ENCODE data around the gene RASD1.

RASD1 gene, protein sequence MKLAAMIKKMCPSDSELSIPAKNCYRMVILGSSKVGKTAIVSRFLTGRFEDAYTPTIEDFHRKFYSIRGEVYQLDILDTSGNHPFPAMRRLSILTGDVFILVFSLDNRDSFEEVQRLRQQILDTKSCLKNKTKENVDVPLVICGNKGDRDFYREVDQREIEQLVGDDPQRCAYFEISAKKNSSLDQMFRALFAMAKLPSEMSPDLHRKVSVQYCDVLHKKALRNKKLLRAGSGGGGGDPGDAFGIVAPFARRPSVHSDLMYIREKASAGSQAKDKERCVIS

GRCh38 chr17:17496189-17497064, at the start of gene RASD1:
Gene RASD1, minus strand, starts transcription at chr17:17496395. Its CDS starts 214 bp downstream, at chr17:17496181.
- peak; percentile 84 for DNase-seq

DNA sequence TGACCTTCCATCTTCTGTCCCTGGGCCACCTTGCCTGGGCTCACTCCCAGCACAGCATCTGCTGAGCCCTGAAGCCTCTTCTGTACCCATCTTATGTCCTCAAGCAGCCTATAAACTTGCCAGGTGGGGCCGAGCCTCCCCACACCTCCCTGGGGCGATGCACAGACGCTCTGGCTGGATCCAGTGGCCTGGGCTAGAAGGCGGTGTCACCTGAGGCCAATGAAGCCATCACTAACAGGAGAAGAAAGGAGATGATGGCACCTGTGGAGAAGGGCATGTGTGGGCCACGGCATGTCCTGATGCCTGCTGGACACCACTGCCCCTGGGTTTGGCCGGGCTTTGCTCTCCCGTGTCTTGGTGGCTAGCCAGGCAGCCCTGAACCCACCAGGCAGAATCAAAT, 49.8 kb upstream of the RASD1 start:
- DNase-seq: no peak

DNA sequence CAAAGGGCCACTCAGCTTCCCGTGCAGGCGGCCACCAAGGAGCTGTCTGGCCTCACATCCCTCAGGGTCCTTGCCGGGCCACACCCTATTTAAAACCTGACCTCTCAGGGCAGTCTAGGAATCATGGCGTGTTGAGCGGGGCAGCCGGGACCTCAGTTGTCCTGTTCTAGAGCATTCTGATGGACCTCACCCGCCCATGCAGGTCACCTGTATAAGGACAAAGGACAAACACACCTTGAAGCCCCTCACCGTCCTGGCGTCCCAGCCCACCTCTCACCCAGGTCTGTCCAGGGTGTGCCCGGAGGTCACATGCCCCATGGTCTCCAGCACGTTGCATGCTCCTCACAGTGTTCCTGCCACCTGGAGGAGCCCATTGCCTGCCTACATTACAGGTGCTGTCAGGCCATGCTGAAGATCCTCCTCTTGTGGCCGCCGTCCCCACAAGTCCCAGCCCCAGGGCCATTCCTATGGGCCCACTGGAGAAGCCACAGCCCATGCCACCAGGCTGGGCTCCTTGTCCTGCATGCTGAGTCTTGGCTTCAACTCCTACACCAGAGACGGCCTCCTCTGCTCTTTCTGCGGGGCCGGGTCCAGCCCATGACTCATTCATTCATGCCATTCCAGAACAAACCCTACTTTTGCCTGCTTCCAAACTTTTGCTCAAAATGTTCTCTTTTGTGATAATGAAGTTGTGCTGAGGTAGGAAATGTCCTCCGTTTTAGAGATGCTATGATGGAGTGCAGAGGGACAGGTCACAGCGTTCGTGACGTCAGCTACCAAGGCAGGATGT, 49.0 kb upstream of the RASD1 start:
- no peak for DNase-seq

DNA sequence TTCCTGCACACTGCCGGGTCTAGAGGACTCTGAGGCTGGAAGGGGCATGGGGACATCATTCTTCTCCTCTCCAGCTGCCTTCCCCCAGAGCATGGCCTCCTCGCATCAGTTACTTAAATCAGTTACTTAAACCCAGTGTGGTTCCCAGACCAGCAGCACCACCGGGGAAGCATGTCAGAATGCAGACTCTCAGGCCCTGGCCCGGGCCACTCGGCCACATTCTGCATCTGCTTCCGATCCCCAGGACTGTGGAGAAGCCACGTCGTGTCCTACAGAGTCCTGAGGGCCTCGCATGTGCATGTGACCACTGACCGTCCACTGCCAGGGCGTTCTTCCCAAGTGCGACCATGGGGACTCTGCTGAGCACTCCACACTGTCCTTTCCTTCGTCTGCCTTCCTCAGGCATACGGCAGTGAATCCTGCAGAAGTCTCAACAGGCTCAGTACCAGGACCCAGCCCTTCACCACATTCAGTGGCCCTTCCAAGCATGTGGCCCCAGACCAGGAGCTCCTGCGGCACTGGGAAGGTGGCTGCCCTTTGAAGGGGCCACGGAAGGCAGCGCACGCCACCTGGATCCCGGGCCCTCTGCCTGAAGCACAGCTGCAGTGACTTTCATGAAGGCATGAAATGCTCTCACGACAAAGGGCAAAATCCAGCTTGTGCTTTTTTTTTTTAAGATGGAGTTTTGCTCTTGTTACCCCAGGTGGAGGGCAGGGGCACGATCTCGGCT, 46.9 kb upstream of the RASD1 start:
- DNase-seq: no peak

DNA sequence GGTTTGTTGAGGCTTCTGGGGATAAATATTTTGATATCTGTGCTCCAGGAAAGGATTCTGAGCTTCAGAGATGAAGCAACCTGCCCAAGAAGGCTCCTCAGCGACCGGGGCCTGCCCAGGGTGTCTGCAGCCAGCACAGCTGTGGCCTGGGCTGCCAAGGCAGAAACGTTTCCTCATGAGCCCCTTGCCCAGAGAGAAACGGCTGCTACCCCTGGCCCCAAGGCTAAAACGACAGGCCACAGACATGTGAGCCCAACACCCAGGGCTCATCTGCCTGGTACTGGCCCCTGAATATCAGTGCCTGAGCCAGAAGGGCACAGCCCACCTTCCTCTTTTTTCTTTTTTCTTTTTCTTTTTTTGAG, 45.4 kb upstream of the RASD1 start:
- no peak for DNase-seq

GRCh38 chr17:17540935-17541639, 44.9 kb upstream of the RASD1 start:
- no peak for DNase-seq

- no peak for DNase-seq
These were observed 44.2 kb upstream of the RASD1 start for GRCh38 chr17:17540278-17540906.

DNA sequence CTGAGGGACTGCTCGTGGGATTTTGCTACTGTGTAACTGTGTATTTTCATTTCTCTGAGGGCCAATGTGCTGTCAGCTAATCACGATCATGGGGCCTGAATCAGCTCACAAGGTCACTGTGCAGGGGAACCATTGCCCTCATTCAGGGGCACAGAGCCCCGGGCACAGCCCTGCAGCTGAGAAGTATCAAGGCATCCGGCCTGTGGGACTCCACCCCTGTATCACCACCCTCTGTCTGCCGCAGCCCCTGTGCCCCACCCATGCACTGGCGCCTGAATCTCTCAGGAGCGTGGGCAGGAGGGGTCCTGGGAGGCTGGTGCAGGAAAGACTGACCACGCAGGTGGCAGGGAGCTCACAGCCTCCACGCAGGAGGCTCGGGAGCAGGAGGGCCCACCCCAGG, 43.4 kb upstream of the RASD1 start:
- no peak for DNase-seq

DNA sequence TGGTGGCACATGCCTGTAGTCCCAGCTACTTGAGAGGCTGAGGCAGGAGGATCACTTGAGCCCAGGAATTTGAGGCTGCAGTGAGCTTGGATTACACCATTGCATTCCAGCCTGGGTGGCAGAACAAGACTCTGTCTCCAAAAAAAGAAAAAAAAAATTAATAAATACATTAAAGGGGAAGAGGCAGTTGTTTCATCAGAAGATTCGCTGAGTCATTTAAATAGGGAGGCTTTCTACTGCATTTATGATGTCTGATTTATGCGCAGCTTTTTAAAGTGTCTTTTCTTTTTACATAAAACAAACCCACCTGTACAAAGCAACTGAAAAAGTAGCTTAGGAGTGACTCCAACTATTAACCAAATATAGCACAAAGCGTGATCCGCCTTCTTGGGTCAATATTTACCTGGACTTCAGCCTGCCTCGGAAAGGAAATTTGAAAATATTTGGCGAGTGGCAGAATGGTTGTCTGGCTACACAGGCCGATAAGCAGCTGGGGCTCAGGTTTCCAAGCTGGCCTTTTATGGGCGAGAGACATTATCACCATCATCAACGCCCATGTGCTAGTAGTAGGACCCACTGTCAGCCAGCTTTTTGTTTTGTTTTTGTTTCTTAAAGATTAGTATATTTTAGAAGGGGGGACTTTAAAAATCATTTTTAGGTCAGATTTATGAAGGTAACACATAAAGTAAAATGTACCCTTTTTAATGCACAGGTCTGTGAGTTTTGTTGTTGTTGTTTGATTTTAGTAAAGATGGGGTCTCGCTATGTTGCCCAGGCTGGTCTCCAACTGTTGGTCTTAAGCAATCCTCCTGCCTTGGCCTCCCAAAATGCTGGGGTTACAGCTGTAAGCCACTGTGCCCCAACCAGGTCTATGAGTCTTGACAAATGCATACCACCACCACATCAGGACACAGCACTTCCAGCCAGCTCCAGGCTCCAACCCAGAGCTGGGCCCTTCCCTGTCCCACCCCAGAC, 42.5 kb upstream of the RASD1 start:
- DNase-seq: no peak

DNA sequence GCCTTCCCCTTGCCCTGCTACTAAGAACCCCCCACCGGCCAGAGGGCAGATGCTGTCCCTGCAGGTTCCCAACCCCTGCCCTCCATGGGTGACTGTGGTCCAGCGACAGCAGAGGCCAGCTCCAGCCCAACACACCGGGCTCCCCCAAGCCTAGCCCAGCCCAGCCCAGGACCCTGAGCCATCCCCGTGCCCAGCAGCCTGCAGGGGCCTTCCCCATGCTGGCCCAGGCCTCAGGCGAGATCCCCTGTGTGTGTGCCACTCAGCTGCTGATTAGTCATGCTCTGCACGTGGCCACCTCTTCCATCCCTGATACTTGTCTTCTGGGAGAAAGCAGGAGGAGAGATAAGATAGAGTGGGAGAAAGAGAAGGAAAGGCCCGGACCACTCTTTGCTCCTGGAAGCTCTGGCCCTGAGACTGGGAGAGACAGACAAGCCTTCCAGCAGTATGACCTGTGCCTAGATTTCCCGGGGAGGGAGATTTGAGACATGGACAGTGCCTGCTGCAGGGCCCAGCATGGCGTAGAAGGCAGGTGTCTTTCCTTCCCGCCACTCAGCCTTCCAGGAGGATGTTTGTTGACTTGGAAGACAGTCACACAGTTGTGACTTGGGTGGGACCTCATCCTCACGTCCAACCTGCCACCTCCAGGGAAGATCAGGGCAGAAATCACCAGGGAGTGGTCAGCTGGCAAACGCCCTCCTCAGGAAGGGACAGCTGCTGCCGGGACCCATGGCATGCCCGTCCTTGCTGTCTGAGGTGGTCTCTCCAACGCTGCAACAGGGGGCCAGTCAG, 41.3 kb upstream of the RASD1 start:
- DNase-seq: no peak

GRCh38 chr17:17536702-17537101, 40.5 kb upstream of the RASD1 start:
- DNase-seq: no peak

DNA sequence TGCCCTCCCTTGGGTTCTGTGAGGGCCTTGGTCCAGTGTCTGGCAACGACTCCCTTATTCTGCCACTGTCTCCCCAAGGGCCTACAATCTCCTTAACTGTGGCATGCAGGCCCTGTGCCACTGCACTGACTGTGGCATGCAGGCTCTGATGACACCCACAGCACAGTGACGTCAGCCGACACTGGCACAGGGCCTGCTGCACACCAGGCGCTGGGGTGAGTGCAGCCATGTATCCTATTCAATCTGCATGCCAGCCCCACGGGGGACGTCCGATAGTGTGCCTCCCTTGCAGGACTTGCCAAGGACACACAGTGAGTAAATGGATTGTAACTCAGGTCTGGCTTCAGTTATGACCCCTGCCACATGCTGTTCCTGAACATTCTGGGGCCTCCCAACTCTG, 39.8 kb upstream of the RASD1 start:
- DNase-seq: no peak

- no peak for DNase-seq
These were observed 37.8 kb upstream of the RASD1 start for GRCh38 chr17:17533901-17534441.

DNA sequence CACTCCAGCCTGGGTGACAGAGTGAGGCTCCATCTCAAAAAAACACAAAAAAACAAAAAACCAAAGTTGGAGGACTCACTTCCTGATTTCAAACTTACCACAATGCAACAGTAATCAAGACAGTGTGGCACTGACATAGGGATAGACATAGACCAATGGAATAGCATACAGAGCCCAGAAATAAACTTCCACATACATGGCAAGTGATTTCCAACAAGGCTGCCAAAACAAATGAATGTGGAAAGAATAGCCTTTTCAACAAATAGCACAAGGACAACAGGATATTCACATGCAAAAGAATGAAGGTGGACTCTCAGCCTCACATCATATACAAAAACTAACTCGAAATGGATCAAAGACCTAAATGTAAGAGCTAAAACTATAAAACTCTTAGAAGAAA, 36.8 kb upstream of the RASD1 start:
- DNase-seq: no peak

DNA sequence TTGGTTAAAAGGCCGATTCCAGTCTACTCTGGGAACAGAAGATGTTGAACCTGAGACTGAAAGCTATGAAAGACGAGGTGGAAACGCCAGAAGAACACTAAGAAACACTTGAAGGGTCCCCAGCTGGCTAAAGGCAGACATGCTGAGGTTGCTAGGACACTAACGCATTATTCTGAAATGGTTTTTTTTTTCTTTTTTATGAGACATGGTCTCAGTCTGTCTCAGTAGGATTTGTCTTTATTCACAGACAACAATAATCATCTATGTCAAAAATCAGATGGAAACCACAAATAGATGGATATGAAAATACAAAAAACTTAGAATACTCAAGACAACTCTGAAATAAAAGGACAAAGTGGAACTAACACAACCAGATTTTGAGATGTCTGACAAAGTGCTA, 35.0 kb upstream of the RASD1 start:
- DNase-seq: no peak

GRCh38 chr17:17528696-17529652, 32.8 kb upstream of the RASD1 start:
- DNase-seq: no peak

GRCh38 chr17:17527956-17528500, 31.8 kb upstream of the RASD1 start:
- DNase-seq: no peak

GRCh38 chr17:17527534-17527933, 31.3 kb upstream of the RASD1 start:
- no peak for DNase-seq

All from activated CD8-positive, alpha-beta memory T cell treated with anti-CD3 and anti-CD28 coated beads, Interleukin-2, amount 50 U/mL, for 4 hours (primary cell).